Measurements from ENCODE around the gene HELT. TPM values are rescaled to one million over a fixed set of nuclear protein-coding genes. Genes with fewer than 3 reads are reported as not detected.
A peak's percentile ranks its signal among the peaks of the same experiment; 100 is the strongest.

Gene HELT
- total and polyA plus RNA-seq, 2 donors (not counting 3 experiments of a cell fraction or from before 2014, with no cell fraction given): not detected

DNA sequence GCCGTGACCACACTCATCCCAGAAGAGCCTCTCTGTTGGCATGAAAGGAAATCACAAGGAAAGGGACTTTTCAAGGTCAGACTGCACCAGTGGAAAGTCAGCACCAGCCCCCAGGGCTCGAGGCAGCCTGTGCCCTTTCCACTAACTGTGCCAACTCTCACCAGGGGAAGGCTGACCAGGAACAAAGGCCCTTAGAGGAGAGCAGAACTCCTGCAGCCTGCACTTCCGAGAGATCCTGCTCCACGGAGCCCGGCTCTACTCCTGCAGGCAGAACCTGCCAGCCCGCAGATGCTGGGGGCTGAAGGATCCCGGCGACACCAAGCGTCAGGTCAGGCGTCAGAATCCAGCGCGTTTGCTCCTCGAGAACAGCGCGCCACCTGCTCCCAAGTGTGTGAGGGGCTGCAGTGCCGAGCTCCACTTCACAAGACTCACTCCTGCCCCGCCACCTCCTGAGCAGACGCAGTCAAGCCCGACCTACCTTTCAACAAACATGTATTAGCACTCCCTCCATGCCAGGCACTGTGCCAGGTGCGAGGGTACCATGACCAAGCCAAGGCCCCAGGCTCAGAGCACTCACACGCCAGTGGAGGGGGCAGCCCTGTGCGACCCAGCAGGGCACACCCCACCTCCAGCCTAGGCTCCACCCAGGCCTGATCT is 13.6 kb upstream of the HELT start:
- H3K9me1 ChIP-seq (replicated peaks; ENCODE audit: control insufficient read depth, extremely low read depth, insufficient read depth, low read length): no peaks in the 10 kb centered on the region
- DNase-seq (ENCODE audit: low read depth, low spot score) (no peak), FAIRE-seq (no peak)
- H3K79me2 ChIP-seq (ENCODE audit: control insufficient read depth, insufficient read depth, low read length): no peaks in the 10 kb centered on the region
- no peaks in the 10 kb centered on the region for H3K9me3 ChIP-seq (replicated peaks; ENCODE audit: control insufficient read depth, insufficient read depth, low read length)
- H2AFZ ChIP-seq (ENCODE audit: low read depth, low read length): no peak overlapping the region
- H3K4me1 ChIP-seq (ENCODE audit: control insufficient read depth, extremely low read depth, insufficient read depth, low read length): no peaks in the 10 kb centered on the region
- peaks cover 0 to 4% of the 10 kb centered on the region in 2 experiments for H3K27me3 ChIP-seq (ENCODE audit: control insufficient read depth in 2 of 2, insufficient read depth in 2 of 2, low read length in 2 of 2)
- H4K20me1 ChIP-seq (replicated peaks; ENCODE audit: control insufficient read depth, extremely low read depth, insufficient read depth, low read length): no peaks in the 10 kb centered on the region
- TF ChIP-seq FOS (IDR thresholded peaks at IDR 0.05; ENCODE audit: borderline replicate concordance, insufficient read depth, low read length) (no peak), MAX (IDR thresholded peaks at IDR 0.05; ENCODE audit: insufficient read depth, insufficient read length) (no peak), EZH2 (IDR thresholded peaks at IDR 0.05; ENCODE audit: borderline replicate concordance, low read depth, low read length, severe bottlenecking) (no peak), MYC (IDR thresholded peaks at IDR 0.05; ENCODE audit: low read depth, low read length) (no peak), POLR2AphosphoS5 (IDR thresholded peaks at IDR 0.05; ENCODE audit: insufficient read depth, low read depth, low read length) (no peak), GATA2 (IDR thresholded peaks at IDR 0.05; ENCODE audit: insufficient read depth, insufficient read length, low read depth, low read length) (no peak), CTCF (IDR thresholded peaks at IDR 0.05; ENCODE audit: extremely low read depth in 1 of 2, insufficient read depth in 1 of 2, low read depth in 1 of 2, low read length in 2 of 2) (no peak), POLR2A (IDR thresholded peaks at IDR 0.05; ENCODE audit: low read depth, low read length) (no peak), JUN (IDR thresholded peaks at IDR 0.05; ENCODE audit: borderline replicate concordance, insufficient read depth, insufficient read length, low read depth) (no peak)
- H3K36me3 ChIP-seq (ENCODE audit: control insufficient read depth in 2 of 2, extremely low read depth in 1 of 2, insufficient read depth in 2 of 2, low read length in 2 of 2): no peaks in the 10 kb centered on the region
- no TSS peak for BruUV-seq (replicated peaks)
- intact Hi-C loops (cut with micrococcal nuclease) (loop anchor here (1.0 to 10.0 kb wide), 7 partner anchors 92 to 1034 kb away; no protein-coding TSS in a partner anchor), dilution Hi-C loops (cut with MboI; ENCODE audit: extremely low pct_ligation_motif_present, low sequenced_read_pairs) (no loop called here)
- CTCF ChIA-PET: interaction anchor here (0.6 to 1.5 kb wide), 22 partner anchors 10 to 1063 kb away, joined by 3 to 43 read pairs (median 4); partner anchors contain the start of gene CENPU
- H3K27ac ChIP-seq (ENCODE audit: insufficient read depth, low read depth, low read length): no peak overlapping the region
- POLR2A ChIA-PET: no interaction called here
- H3K4me3 ChIP-seq (replicated peaks in 1 of 3; ENCODE audit: insufficient read depth in 1 of 3, low read depth in 1 of 3, low read length in 3 of 3): no peak overlapping the region
- no peak overlapping the region for H3K9ac ChIP-seq (replicated peaks; ENCODE audit: extremely low read depth, insufficient read depth, low read length)
- H3K4me2 ChIP-seq (ENCODE audit: insufficient read depth, low read length): peak overlapping the region; percentile 3

Data from endothelial cell of umbilical vein (primary cell).